SK-N-MC (cell line): ENCODE data around the gene TIMP3.

Source experiments
- EZH2 ChIP-seq: fragments of 200-600 bp; sonication (generic); IDR thresholded peaks from one replicate; pipeline ENCODE4 v1.6.1; 2017; ENCODE audit warnings: antibody characterized with exemption
- POLR2AphosphoS5 ChIP-seq: IDR thresholded peaks from 2 replicates; pipeline ENCODE4 v1.6.1; 2012; ENCODE audit warnings: mild to moderate bottlenecking, low read depth, low read length, borderline replicate concordance

GRCh38 chr22:32822179-32822877, 20.8 kb downstream of the TIMP3 start:
- TF ChIP-seq POLR2AphosphoS5 (no peak), EZH2 (no peak)
